HG03457 (cell line): ENCODE measurements around the gene YY1.
"Not testable (repeated sequence)": the region's sequence is repeated elsewhere in the genome, so short reads cannot be mapped to it uniquely, and the experiment has no call there.

Experiments
- ATAC-seq: cut with Tn5 transposase; IDR thresholded peaks from one replicate; pipeline ENCODE4 v1.9.1; 2021; ENCODE audit warnings: moderate number of reproducible peaks; ENCODE audit not compliant: unreplicated experiment

YY1 gene

GRCh38 chr14:100238419-100239210 lies at the start of gene YY1:
TSS of gene YY1 (plus strand) at chr14:100239144. CDS start at chr14:100239245, 101 bp downstream.
- peak; percentile 79 for ATAC-seq

DNA sequence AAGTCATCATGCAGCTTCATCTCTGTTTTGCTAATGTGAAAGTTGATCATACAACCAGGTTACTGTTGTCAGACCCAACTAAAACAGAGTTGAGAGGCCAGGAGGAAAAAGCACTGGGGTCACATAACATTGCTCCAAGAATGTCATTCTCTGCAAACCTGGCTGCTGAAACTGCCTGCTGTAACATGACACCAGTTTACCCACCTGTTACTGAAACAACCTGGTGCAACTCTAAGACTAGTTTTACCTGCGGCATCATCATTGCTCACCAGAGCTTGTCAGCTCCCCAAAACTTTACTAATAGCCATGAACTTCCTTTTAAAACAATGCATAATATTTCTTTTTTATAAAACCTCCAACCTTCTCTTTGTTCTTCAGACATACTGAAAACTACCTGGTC lies 48.8 kb upstream of the YY1 start:
- no peak for ATAC-seq

DNA sequence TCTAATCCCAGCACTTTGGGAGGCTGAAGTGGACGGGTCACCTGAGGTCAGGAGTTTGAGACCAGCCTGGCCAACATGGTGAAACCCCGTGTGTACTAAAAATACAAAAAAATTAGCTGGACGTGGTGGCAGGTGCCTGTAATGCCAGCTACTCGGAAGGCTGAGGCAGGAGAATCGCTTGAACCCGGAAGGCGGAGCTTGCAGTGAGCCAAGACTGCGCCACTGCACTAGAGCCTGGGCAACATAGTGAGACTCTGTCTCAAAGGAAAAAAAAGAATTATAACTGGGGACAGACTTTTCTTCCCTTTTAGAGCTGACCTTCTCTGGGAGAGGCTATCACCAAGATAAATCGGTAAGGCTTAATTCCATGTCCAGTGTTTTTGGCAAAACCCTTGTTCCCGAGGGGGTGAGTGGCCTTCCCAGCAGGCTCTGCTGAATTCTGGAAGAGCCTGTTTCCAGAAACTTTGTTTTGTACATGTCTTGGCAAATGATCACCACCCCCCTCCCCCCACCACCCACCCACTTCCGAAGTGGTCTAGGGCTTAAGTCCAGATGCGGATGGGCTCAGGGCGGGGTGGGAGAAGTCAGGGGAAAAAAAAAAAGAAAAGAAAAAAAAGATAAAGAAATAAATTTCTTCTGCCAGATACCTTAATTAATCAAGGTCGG lies 47.2 kb upstream of the YY1 start:
- ATAC-seq, result no peak

DNA sequence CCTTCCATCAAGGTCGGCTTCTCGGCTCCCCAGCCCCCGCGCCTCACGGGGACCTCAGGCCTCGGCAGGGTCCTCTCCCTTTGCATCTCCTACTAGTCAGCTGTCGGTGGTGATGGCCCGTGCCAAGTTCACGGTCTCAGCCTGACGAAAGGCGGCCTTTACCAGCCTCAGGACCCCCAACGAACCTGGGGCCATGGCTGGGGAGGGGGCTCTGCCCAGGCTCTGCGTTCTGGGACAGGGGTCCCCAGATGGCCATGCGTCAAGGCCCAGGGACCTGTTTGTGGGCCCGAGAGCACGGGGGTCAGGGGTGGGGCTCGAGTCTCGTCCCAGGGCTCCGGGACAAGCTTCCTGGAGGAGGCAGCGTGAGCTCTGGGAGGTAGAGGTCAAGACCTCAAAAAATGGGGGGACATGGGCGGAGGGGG lies 46.7 kb upstream of the YY1 start:
- ATAC-seq, result no peak

DNA sequence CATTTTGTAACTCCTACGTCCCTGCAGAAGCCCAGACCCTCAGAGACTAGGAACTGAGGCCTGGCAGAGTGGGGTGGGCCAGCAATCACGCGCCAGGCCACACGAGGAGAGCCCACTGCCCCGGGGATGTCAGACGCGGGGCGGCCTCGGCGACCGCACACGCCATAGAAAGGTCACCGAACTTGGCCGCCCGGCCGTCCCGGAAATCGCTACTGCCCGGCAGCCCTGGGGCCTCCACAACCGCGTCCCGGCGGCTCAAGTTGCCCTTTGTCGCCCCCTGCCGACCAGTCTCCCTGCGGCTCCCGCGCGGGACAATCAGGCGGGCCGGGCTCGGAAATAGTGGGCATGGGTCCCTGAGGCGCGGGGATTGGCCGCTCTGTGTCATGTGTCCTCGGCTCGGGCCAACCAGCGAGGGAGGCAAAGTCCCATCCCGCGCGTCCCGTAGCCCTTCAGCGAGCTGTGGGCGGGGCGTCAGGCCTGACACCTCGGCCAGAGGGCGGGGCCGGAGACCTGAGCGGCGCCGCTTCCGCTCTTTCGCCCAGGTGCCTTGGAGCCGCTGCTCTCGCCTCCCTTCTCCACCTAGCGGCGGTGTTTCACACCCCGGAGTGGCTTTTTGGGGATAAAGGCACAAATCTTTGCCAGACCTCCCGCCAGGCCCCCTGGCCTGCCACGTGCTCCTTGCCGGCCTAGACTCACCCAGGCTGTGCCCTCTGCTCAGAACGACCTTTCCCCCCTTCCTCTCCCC lies 46.1 kb upstream of the YY1 start:
- ATAC-seq, result peak; percentile 99

DNA sequence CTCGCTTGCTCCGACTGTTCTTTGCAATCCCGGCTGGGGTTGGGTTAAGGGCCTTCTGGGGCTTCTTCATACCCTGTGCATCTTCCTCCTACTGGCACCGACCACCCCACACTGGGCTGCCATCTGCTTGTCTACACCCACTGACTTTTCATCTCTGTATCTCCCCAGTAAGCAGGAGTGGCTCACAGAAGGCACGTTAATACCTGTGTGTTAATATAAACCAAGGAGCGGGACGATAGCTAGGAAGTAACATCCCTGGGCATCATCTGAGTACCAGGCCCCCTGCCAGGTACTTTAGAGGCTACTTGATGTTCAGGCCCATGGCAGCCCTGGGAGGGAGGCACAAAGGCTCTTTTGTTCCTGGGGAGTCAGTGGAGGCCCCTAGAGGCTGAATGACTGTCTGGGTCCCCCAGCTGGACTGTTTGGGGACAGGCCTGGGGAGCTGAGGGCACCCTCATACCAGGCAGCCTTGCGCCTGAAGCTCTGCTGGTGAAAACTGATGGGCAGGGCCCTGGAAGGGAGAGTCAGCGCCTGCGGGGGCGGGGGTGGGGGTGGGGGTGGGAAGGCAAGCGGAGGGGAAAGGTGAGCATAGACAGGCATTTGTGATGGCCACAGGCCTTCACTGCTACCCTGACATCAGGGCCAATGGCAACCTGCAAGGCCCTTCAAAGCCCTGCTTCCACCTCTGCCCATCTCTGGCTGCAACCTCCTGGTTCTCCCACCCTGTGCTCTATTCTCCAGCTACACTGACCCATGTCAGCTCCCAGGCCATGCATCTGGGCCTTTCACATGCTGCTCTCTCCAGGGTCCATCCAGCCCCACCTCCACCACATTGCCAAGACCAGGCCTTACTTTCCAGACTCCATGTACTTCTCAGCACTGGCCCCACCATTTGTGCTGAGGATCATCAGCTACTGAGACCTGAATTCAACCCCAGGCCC lies 45.3 kb upstream of the YY1 start:
- no peak for ATAC-seq

- no peak for ATAC-seq
These were observed 39.6 kb upstream of the YY1 start for GRCh38 chr14:100199240-100199860.

DNA sequence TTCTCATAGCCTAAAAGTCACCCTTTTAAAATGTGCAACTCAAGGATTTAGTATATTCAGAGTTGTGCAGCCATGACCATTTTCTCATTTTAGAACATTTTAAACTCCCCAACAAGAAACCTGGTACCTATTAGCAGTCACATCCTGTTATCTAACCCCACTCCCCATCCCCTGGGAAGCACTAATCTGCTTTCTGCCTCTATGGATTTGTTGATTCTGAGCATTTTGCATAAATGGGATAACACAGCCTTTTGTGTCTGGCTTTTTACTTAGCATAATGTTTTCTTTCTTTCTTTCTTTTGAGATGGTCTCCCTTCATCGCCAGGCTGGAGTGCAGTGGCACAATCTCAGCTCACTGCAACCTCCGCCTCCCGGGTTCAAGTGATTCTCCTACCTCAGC lies 38.6 kb upstream of the YY1 start:
- ATAC-seq, result no peak

DNA sequence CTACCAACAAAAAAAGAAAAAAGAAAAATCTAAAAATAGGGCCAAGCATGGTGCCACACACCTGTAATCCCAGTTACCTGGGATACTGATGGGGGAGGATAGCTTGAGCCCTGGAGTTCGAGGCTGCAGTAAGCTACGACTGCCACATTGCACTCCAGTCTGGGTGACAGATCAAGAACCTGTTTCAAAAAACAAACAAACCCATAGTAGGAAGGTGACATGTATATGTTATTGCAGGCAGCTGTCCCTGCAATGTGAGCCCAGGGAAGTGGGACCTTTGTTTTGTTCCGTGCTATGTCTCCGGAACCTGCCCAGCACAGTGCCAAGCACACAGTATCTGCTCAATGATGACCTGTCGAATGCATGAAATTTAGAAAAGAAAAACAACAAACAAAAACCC lies 37.2 kb upstream of the YY1 start:
- no peak for ATAC-seq

GRCh38 chr14:100202712-100203111 lies 36.2 kb upstream of the YY1 start:
- no peak for ATAC-seq

- ATAC-seq, result no peak
These were observed 35.8 kb upstream of the YY1 start for GRCh38 chr14:100203146-100203545.

DNA sequence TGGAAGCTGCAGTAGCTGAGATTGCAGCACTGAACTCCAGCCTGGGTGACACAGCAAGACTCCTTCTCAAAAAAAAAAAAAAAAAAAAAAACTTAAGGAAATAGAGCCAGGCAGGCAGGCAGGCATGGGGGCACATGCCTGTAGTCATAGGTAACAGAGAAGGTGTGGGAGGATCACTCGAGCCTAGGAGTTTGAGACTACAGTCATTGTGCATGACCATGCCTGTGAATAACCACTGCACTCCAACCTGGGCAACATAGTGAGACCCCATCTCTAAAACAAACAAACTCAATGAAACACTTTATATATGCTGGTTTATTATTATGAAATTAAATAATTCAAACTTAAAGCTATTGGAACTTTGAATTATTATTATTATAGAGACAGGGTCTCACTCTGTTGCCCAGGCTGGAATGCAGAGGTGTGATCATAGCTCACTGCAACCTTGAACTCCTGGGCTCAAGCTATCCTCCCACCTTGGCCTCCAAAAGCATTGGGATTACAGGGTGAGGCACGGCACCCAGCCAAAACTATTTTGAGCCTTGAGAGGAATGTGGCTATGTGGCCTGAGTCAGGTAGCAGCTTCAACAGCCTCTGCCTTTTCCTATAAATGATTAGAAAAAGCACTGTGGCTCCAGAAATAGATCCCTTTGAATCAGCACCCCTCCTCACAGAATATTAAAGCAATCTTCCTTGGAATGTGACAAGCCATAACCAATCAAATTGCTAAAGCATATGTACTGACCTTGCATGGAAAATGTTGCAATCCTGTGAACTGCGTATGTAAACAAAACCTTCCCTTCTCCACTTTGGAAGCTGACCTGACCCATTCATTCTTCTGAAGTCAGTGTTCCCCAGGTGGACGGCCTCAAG lies 34.7 kb upstream of the YY1 start:
- ATAC-seq, result no peak

DNA sequence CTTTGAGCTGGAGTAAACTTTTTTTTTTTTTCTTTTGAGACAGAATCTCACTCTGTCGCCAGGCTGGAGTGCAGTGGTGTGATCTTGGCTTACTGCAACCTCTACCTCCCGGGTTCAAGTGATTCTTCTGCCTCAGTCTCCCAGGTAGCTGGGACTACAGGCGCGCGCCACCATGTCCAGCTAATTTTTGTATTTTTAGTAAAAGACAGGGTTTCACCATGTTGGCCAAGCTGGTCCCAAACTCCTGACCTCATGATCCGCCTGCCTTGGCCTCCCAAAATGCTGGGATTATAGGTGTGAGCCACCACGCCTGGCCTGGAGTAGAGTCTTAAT lies 34.1 kb upstream of the YY1 start:
- ATAC-seq, result not testable (repeated sequence)

DNA sequence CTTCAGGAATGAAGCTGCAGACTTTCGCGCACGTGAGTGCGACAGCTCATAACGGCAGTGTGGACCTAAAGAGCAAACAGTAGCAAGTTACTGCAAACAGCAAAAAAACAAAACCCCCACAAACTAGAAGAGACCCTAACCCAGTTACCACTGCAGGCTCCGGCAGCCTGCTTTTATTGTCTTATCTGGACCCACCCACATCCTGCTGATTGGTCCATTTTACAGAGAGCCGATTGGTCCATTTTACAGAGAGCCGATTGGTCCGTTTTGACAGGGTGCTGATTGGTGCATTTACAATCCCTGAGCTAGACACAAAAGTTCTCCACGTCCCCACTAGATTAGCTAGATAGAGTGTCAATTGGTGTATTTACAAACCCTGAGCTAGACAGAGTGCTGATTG lies 31.4 kb upstream of the YY1 start:
- not testable (repeated sequence) for ATAC-seq

DNA sequence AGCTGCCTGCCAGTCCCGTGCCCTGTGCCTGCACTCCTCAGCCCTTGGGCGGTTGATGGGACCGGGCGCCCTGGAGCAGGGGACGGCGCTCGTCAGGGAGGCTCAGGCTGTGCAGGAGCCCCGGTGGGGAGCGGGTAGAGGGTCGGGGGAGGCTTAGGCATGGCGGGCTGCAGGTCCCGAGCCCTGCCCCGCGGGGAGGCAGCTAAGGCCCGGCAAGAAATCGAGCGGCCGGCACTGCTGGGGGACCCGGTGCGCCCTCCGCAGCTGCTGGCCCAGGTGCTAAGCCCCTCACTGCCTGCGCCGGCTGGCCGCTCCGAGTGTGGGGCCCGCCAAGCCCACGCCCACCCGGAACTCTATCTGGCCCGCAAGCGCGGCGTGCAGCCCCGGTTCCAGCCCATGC lies 30.8 kb upstream of the YY1 start:
- not testable (repeated sequence) for ATAC-seq

GRCh38 chr14:100211366-100211765 lies 27.6 kb upstream of the YY1 start:
- ATAC-seq, result no peak

DNA sequence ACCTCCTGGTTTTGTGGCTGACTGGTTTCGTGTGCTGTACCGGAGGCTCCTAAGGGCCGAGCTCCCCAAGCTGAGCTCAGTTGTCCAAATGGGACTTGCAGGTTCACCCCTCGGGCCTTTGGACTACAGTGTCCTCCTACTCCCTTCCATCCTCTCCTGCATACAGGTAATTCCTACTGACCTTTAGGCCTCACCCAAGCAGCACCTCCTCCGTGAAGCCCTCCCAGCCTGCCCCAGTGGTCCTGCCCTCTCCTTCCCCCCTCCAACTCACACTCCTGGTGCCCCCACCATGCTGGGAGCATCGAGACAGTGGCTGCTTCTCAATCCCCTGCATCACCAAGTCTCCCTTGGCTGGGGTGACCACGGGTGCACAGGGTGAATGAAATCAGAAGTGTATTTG lies 27.1 kb upstream of the YY1 start:
- ATAC-seq, result no peak

GRCh38 chr14:100212476-100213333 lies 26.2 kb upstream of the YY1 start:
- ATAC-seq, result no peak

DNA sequence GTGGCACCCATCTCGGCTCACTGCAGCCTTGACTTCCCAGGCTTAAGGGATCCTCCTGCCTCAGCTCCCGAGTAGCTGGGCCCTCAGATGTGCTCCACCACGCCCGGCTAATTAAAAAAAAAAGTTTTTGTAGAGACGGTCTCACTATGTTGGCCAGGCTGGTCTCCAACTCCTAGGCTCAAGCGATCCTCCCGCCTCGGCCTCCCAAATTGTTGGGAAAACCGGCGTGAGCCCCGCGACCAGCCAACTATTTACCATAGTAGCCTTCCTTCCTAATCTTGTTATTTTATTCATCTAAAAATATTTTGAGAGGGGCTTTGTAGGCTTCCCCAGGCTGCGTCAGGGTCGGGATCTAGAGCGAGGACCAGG lies 25.4 kb upstream of the YY1 start:
- no peak for ATAC-seq
